HG03159 (cell line): ENCODE results near the gene RASA3.
A peak's percentile ranks its signal among the peaks of the same experiment; 100 is the strongest.

Experiments
- ATAC-seq: cut with Tn5 transposase; IDR thresholded peaks from one replicate; pipeline ENCODE4 v1.9.1; 2021; ENCODE audit warnings: mild to moderate bottlenecking, moderate library complexity; ENCODE audit not compliant: unreplicated experiment

RASA3 gene

GRCh38 chr13:114070098-114070799, 62.2 kb downstream of the RASA3 start:
- no peak for ATAC-seq

DNA sequence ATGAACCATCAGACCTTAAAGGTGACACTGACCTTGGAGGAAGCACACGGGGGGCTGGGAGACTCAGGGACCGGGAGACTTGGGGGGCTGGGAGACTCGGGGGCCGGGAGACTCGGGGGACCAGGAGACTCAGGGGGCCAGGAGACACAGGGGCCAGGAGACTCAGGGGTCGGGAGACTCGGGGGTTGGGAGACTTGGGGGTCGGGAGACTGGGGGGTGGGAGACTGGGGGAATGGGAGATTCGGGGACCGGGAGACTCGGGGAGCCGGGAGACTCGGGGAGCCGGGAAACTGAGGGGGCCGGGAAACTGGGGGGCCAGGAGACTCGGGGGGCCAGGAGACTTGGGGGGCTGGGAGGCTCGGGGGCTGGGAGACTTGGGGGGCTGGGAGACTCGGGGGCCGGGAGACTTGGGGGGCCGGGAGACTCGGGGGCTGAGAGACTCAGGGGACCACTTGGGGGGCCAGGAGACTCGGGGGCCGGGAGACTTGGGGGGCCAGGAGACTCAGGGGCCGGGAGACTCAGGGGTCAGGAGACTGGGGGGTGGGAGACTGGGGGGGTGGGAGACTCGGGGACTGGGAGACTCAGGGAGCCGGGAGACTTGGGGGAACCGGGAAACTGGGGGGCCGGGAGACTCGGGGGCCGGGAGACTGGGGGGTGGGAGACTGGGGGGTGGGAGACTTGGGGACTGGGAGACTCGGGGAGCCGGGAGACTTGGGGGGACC, 62.9 kb downstream of the RASA3 start:
- ATAC-seq = no peak

GRCh38 chr13:114068656-114069318, 63.6 kb downstream of the RASA3 start:
- no peak for ATAC-seq

DNA sequence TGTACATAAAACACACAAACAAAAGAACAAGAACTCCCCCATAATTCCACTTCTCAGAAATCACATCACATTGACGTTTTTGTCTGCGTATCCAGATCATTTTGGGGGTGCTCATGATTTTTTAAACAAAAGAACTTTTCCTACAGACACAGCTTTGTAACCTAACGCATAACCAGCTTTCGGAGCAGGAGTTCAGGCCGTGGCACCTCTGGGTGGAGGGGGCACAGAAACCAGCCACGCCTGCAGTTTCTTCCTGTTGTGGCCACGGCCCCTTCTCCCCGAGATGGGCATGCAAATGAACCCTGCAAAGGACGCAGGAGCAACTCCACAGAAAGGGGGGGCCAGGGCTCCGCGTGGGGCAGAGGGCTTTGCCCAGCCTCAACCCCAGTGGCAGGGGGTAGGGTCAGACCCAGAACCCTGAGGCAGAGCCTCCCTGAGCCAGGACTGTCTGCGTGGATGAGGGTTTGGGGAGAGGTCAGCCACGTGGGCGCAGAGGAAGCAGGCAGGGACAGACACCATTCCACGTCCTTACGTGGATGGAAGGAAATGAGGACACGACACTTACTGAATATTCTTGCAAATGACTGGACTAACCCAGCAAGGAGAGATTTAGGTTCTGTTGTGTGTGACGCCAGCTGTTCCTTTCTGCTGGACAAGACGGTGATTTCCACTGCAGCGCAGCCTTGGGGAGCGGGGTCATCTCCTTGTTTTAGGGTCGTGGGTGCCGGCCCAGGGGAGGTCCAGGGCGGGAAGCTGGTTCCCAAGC, 64.4 kb downstream of the RASA3 start:
- ATAC-seq = no peak

DNA sequence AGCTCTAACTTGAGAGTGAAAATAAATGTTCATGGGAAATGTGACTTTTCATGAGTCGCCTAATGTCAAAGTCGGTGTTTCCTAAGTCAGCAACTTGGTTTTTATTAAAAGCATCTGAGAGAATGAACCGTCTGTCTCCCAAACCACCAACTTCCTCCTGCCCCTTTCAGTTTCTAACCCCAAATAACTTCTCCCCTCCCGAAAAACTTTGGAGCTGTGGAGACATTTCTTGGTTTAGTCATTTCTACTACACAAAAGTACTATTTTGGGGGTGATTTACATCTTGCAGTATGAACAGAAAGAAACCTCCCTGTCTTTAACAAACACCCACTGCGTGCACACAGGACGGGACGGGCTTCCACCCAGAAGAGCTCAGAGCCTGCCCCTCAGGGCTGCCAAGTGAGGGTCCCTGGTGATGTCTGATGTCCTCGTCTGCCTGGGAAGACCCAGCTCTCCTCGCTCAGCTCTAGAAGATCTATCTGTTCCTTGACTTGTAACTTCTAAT, 65.0 kb downstream of the RASA3 start:
- ATAC-seq = peak; percentile 58

DNA sequence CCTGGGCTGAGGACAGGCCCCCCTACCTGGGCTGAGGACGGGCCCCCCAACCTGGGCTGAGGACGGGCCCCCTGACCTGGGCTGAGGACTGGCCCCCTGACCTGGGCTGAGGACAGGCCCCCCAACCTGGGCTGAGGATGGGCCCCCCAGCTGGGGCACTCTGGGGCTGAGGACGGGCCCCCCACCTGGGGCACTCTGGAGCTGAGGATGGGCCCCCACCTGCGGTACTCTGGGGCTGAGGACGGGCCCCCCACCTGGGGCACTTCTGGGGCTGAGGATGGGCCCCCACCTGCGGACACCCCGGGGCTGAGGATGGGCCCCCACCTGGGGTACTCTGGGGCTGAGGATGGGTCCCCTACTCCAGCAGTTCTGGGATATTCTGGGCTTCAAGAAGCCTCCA, 65.5 kb downstream of the RASA3 start:
- peak; percentile 25 for ATAC-seq

DNA sequence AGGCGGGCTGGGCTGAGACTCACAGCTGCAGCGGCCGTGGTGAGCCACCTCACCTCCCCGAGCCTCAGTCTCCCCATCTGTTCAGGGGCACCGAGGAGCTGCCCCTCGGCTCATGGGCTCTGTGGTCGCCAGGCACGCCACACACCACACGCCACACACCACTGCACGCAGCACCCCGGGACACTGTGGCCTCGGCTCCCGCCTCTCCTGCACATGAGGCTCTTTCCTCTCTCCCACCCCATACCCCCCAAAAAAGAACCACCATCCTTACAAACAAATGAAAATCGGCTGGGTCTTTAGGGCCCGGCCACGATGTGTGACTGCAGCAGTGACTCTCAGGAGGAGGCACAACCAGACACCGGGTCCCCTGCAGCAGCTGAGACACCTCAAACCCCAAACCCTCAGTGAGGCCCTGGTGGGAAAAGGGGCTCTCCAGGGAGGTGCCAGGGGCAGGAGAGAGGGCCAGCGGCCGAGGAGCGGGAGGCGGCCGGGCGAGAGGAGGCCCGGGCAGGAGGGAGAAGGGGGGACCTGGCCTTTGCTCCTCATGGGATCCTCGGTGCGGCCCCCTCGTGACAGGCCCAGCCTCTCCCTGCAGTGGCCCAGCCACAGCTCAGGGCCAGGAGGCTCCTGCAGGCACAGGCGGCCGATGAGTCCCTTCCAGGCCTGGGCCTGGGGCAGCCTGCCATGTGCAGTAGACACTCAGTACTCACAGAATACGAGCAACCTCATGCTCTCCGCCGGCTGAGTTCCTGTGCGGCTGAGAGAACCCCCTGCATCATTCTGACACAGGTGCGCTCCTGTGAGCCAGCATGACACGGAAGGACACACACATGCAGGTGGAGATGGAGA, 66.3 kb downstream of the RASA3 start:
- ATAC-seq = peak; percentile 0

DNA sequence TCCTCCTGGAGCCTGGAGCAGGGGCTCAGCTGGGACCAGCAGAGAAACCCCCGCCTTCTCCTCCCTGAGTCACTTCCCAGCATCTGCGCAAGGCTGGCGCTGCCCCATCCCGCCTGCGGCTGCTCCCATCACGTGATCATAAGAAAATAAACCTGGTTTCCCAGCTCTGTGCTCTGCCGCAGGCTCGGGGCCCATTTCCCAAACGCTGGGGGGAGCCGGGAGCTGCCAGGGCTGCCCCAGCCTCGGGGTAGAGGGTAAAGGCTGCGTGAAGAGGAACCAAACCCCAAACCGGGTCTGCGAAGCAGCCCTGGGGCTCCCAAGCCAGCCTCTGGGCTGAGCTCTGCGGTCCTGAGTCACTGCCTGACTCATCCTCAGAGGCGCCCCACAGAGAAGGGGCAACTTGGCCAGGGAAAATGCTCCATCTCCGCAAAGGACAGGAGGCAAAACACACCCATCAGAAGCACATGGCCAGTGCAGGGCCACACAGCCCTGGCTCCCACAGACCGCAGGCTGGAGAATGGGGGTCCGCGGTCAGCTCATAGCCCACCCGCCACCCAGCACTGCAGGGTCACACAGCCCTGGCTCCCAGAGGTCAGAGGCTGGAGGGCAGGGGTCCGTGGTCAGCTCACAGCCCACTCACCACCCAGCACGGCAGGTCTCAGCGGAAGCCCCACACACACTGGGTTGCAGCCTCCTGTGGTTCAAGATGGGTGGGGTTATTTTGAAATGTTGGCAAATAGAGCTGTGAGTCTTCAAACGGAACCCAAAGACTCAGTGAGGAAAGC, 67.1 kb downstream of the RASA3 start:
- ATAC-seq = peak; percentile 41

- no peak for ATAC-seq
These were observed 67.8 kb downstream of the RASA3 start for GRCh38 chr13:114064450-114065140.

DNA sequence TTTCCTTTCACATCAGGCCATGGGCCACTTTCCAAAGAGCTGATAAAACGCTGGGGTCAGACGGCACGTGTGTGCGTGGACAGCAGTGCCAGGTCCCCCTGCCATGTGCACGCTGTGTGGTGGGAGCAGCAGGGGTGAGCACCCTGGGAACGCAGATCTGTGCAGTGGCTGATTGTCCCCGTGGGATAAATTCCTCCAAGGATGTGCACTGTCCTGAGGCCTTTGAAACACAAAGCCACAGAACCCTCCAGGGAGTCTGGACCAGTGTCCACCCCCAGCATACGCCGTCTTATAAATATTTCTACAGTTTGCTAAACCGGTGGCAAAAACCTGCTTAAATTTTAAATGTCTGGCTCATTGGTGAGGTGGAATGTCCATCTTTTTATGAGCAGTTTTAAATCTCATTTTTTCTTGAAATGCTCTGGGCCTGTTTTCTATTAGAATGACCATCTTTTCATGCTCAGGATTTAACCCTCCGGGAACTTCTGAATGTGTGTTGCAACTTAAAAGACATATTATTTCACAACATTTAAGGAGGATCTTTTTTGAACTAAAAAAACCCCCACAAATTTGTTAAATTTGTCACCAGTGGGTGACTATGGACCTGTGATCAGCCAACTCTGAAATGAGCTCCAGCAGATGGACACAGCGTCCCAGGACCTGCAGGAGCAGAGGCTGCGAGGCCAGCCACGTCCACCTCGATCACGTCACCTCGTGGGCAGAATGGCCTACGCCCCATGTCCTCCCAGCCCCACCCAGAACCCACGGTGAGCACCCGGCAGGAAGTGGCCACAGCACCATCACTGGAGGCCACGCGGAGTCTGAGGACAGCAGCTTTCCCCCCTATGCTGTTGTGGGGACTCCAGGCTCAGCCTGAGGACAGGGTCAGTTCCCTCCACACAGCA, 68.6 kb downstream of the RASA3 start:
- ATAC-seq = no peak

DNA sequence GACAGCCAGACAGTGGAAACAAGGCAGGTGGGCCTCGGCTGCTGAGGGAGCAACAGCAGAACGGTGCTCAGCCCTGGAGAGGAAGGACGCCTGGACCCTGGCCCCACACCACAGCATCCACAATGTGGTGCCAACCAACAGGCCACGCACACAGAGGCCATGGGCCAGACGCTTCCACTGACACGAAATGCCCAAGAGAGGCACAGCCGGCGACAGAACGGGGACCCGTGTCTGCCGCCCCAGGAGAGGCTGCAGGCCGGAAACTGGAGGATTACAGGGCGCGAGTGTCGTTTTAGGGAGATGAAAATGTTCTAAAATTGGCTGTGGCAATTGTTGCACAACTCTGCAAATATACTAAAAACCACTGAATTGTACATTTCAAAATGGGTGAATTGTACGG, 69.7 kb downstream of the RASA3 start:
- ATAC-seq = no peak

DNA sequence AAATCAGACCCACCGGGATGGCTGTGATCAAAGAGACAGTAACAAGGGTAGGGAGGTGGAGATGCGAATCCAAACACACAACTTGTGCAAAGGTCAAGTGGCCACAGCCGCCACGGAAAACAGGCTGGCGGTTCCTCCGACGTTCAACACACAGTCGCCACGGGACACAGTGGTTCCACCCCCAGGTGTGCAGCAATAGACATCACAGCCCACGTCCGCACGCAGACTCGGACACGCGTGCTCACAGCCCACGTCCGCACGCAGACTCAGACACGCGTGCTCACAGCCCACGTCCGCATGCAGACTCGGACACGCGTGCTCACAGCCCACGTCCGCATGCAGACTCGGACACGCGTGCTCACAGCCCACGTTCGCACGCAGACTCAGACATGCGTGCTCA, 70.1 kb downstream of the RASA3 start:
- no peak for ATAC-seq

- no peak for ATAC-seq
These were observed 70.7 kb downstream of the RASA3 start for GRCh38 chr13:114061744-114062143.

- no peak for ATAC-seq
These were observed 71.4 kb downstream of the RASA3 start for GRCh38 chr13:114061047-114061446.

DNA sequence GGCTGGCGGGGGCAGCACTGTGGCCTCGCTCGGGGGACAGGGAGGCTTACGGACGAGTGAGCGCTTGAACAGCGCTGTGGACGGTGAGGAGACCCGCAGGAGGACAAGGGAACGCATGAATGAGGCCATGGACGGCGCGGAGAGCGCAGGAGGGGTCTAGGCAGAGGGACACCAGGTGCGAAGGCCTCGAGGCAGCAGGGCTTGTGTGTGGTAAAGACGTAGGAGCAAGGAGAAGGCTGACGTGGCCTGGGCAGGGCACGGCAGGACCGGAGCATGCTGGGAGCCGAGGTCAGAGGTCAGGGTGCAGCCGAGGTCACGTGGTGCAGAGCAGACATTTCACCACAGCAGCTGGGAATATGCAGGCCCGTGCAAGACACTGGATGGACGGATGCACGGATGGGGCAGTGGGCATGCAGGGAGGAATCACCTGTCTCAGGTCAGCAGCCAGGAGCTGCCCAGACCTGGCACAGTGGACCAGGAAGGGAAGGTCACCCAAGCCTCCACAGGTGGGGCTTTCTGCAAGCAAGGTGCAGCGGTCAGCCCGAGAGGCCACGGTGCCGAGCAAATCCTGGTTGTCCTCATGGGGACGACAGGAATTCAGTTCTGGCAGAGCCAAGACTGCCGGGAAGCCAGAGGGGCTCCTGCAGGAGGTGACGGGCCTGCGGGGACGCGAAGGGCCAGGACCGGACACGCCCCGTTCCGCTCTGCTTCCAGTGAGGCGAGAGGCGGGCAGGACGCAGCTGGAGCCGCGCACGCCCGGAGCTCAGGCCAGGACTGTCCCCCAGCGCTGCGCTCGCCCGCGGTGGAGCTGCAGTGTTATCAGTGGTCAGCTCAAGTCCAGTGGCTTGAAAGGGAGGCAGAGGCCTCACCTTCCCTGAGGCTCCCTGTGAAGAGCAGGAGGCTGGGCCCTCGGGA, 72.2 kb downstream of the RASA3 start:
- no peak for ATAC-seq

DNA sequence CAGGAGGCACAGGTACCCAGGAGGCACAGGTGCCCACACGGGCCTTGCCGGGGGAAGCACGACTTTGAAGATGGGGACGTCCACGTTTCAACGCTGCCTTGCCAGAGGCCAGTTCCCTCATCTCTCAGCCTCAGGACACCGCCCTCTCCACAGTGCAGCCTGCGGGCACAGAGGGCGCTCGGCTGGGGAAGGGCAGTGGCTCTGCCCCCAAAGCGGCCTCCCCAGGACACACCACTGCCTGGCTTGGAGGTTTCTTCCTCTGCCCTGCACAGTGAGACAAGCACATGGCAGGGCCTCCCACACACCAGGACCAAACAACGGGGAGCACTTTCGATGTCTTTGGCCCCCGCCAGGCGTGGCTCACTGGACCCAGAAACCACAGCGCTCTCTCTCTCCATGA, 73.0 kb downstream of the RASA3 start:
- ATAC-seq = no peak
